GM12878 (cell line): ENCODE data around the gene ABCB4. TPM values are rescaled to one million over a fixed set of nuclear protein-coding genes. Genes with fewer than 3 reads are reported as not detected.

Experiments
- ATAC-seq: fragments of 200-7000 bp; cut with Tn5 transposase; 3 replicates; pipeline ENCODE4 v1.9.1; 2020; ENCODE audit warnings: mild to moderate bottlenecking, moderate library complexity
- BruUV-seq: library from RNA; stranded (reverse); fragments of 400-500 nt; replicated peaks from 2 replicates; lab custom pipeline; 2021; lab: Mats Ljungman, UMichigan
- CTCF ChIA-PET: fragments of 300-600 bp; sonication (Branson Sonifier 250); formaldehyde crosslinking; extraction: SDS; loops from one replicate; lab custom pipeline; 2021; ENCODE audit warnings: inconsistent platforms; lab: Yijun Ruan, JAX
- POLR2A ChIA-PET: fragments of 350-600 bp; formaldehyde crosslinking; extraction: SDS; loops from one replicate; lab custom pipeline; 2021; ENCODE audit warnings: inconsistent platforms; lab: Charles Lee
- RAD21 ChIA-PET: fragments of 300-600 bp; sonication (Branson Sonifier 250); formaldehyde crosslinking; loops from one replicate; lab custom pipeline; 2023; ENCODE audit warnings: antibody characterized with exemption; ENCODE audit not compliant: unreplicated experiment; lab: Charles Lee
- SMC1A ChIA-PET: fragments of 300-600 bp; sonication (Branson Sonifier 250); formaldehyde crosslinking; loops from one replicate; lab custom pipeline; 2023; ENCODE audit not compliant: unreplicated experiment, uncharacterized antibody; lab: Charles Lee
- DNase-seq: peaks from one replicate; pipeline ENCODE4 v3.0.0-alpha.2; 2011; ENCODE audit warnings: low read depth, low spot score
- FAIRE-seq: peaks from 3 replicates; lab custom pipeline; 2011; peaks lifted over from hg19 to GRCh38; lab: Jason Lieb, UNC
- H2AFZ ChIP-seq: 2 replicates; pipeline ENCODE4 v1.6.0; 2011; ENCODE audit warnings: low read depth, low read length, control low read depth; ENCODE audit not compliant: control insufficient read depth
- H3K27ac ChIP-seq: 2 replicates; pipeline ENCODE4 v1.5.1; 2011; ENCODE audit warnings: control low read depth; ENCODE audit not compliant: control insufficient read depth, insufficient read depth
- H3K27me3 ChIP-seq, 2 experiments: replicated peaks in 1 of 2; 2 replicates each; pipeline versions ENCODE4 v1.6.0 to v1.6.1; 2011; ENCODE audit warnings: low read length in 1 of 2; ENCODE audit not compliant: control insufficient read depth in 2 of 2, insufficient read depth in 2 of 2
- H3K36me3 ChIP-seq, 2 experiments: 2 replicates each; pipeline ENCODE4 v1.5.1; 2011; ENCODE audit warnings: low read length in 1 of 2; ENCODE audit not compliant: control insufficient read depth in 2 of 2, insufficient read depth in 2 of 2
- H3K4me1 ChIP-seq: 2 replicates; pipeline ENCODE4 v1.6.1; 2011; ENCODE audit warnings: mild to moderate bottlenecking, low read length, moderate library complexity, mixed read lengths; ENCODE audit not compliant: control insufficient read depth, insufficient read depth
- H3K4me2 ChIP-seq: 2 replicates; pipeline ENCODE4 v1.6.0; 2011; ENCODE audit warnings: control low read depth; ENCODE audit not compliant: control insufficient read depth, insufficient read depth
- H3K4me3 ChIP-seq: fragments of 200-600 bp; sonication (generic); 2 replicates; pipeline ENCODE4 v1.5.1; 2016
- H3K79me2 ChIP-seq: 2 replicates; pipeline ENCODE4 v1.6.0; 2011; ENCODE audit warnings: low read length; ENCODE audit not compliant: control insufficient read depth, insufficient read depth
- H3K9ac ChIP-seq: 2 replicates; pipeline ENCODE4 v1.8.0; 2011; ENCODE audit warnings: low read length, control low read depth, mixed read lengths; ENCODE audit not compliant: control insufficient read depth, insufficient read depth
- H3K9me3 ChIP-seq: replicated peaks from 3 replicates; pipeline ENCODE4 v1.5.1; 2011; ENCODE audit warnings: mild to moderate bottlenecking, low read length; ENCODE audit not compliant: control insufficient read depth, insufficient read depth
- H4K20me1 ChIP-seq: 2 replicates; pipeline ENCODE4 v1.6.0; 2011; ENCODE audit not compliant: control insufficient read depth, insufficient read depth
- CTCF ChIP-seq, 3 experiments: IDR thresholded peaks in 2 of 3; conservative IDR thresholded peaks in 1 of 3; 2 replicates each; pipeline ENCODE4 v1.5.1; 2011; ENCODE audit warnings: low read depth in 3 of 3, low read length in 3 of 3, mild to moderate bottlenecking in 3 of 3, control low read depth in 2 of 3, moderate library complexity in 2 of 3, inconsistent platforms in 1 of 3, mixed read lengths in 1 of 3; ENCODE audit not compliant: control insufficient read depth in 2 of 3, insufficient read depth in 1 of 3; ENCODE audit errors: extremely low read depth in 1 of 3
- EZH2 ChIP-seq: IDR thresholded peaks from 2 replicates; pipeline ENCODE4 v1.6.1; 2012; ENCODE audit warnings: low read depth, mild to moderate bottlenecking, control low read depth, inconsistent platforms, low read length, borderline replicate concordance; ENCODE audit not compliant: control insufficient read depth
- MAX ChIP-seq: IDR thresholded peaks from 2 replicates; pipeline ENCODE4 v1.6.1; 2012; ENCODE audit warnings: low read depth, low read length, improper control_type of control experiment
- RAD21 ChIP-seq: IDR thresholded peaks from 2 replicates; pipeline ENCODE4 v1.6.1; 2011; ENCODE audit warnings: mild to moderate bottlenecking, low read depth, low read length, moderate library complexity; ENCODE audit not compliant: insufficient read depth
- SMC3 ChIP-seq: IDR thresholded peaks from 2 replicates; pipeline ENCODE4 v1.6.1; 2011; ENCODE audit warnings: low read length, improper control_type of control experiment, borderline replicate concordance
- WGBS: methylation state at CpG from one replicate; pipeline ENCODE4 v1.1.6; 2016; ENCODE audit warnings: low lambda C conversion rate; ENCODE audit not compliant: insufficient replicate concordance, insufficient coverage; ENCODE audit errors: missing lambda C conversion rate; 5-methylcytosine and 5-hydroxymethylcytosine counted together
- in situ Hi-C: fragments of 300-500 bp; cut with MboI; formaldehyde crosslinking; loops from 9 replicates; pipeline ENCODE4 v1.14.3; 2018; ENCODE audit warnings: mixed read lengths
- intact Hi-C: fragments of 100-400 bp; cut with micrococcal nuclease; formaldehyde crosslinking; loops from one replicate; pipeline ENCODE4 v1.14.2; 2022; ENCODE audit not compliant: unreplicated experiment
- polyA plus RNA-seq, 11 experiments: library from polyadenylated mRNA; depleted of rRNA in 4 of 11; unstranded in 6 of 11; stranded (reverse) in 5 of 11; fragments of >200 nt; fragmentation: Nextera tagmentation in 4 of 11; fragmentation: Illumina TruSeq in 1 of 11; extraction: Ambion mirVana in 4 of 11; extraction: Trizol in 1 of 11; gene quantifications; 1 replicate in 1 of 11; 2 replicates in 10 of 11; pipeline versions ENCODE4 v1.2.1 to v1.2.3, GENCODE V29; 2011 to 2016; ENCODE audit warnings: inconsistent platforms in 2 of 11, missing spikeins in 2 of 11, low read depth in 1 of 11
- total RNA-seq, 4 experiments: library from RNA; depleted of rRNA in 3 of 4; stranded (reverse); fragments of >200 nt in 3 of 4; fragmentation: Illumina TruSeq in 1 of 4; extraction: Trizol in 1 of 4; gene quantifications; 2 replicates each; pipeline versions ENCODE4 v1.2.1 to v1.2.3, GENCODE V29; 2013 to 2021

Gene ABCB4
- total and polyA plus RNA-seq, 10 of the 15 experiments (the other 5 are each of a cell fraction or from before 2014, with no cell fraction given): 1.9 to 8.3 (median 4.4) TPM

GRCh38 chr7:87506246-87507180 is 31.0 kb upstream of the ABCB4 start:
- no peaks in the 10 kb centered on the region for H4K20me1 ChIP-seq
- ChIA-PET RAD21 (interaction anchor here (0.6 to 2.7 kb wide), 26 partner anchors 19 to 706 kb away, joined by 3 to 33 read pairs (median 4); partner anchors contain the start of gene ABCB1), CTCF (interaction anchor here (0.7 to 3.9 kb wide), 46 partner anchors 9 to 663 kb away, joined by 3 to 31 read pairs (median 3); partner anchors contain the start of genes ABCB1 and RUNDC3B)
- no peak for DNase-seq
- H3K27me3 ChIP-seq: no peaks in the 10 kb centered on the region
- peak overlapping the region; percentile 45 for H2AFZ ChIP-seq
- H3K36me3 ChIP-seq: no peaks in the 10 kb centered on the region
- no peaks in the 10 kb centered on the region for H3K9me3 ChIP-seq
- intact Hi-C loops: loop anchor here (5.0 kb wide), 4 partner anchors 116 to 606 kb away; partner anchors contain the start of genes DBF4 and SLC25A40
- no peak for TF ChIP-seq MAX
- TF ChIP-seq SMC3: peak; percentile 50; the same call in 1 of the 2 replicates
- no peak for TF ChIP-seq EZH2
- peak; percentile 69 for TF ChIP-seq RAD21
- peak; percentile 12 to 55 (median 31); a peak in 4 of 6 replicates for TF ChIP-seq CTCF (IDR thresholded peaks at IDR 0.05 in 2 of 3, conservative IDR thresholded peaks at IDR 0.05 in 1 of 3; ENCODE audit: control insufficient read depth in 2 of 3, extremely low read depth in 1 of 3, insufficient read depth in 1 of 3, low read depth in 3 of 3, low read length in 3 of 3)
- TF ChIP-seq, all 136 proteins: peak for 3
- ChIA-PET SMC1A (interaction anchor here (0.6 to 3.8 kb wide), 32 partner anchors 9 to 663 kb away, joined by 3 to 32 read pairs (median 4); partner anchors contain the start of gene ABCB1), POLR2A (interaction anchor here (0.6 kb wide), 1 partner anchor 282 kb away, joined by 3 read pairs; no protein-coding TSS in a partner anchor)
- ATAC-seq (peak; percentile 57), FAIRE-seq (no peak)
- in situ Hi-C loops: loop anchor here (10.0 kb wide), 1 partner anchor 608 kb away; no protein-coding TSS in a partner anchor
- H3K4me3 ChIP-seq: no peak overlapping the region
- no TSS peak for BruUV-seq
- no peak overlapping the region for H3K4me2 ChIP-seq
- WGBS: 64% methylated on average over 3 of the region's 3 CpGs
- no peaks in the 10 kb centered on the region for H3K4me1 ChIP-seq
- H3K79me2 ChIP-seq: no peaks in the 10 kb centered on the region
- H3K27ac ChIP-seq: no peak overlapping the region
- no peak overlapping the region for H3K9ac ChIP-seq
